ENCODE measurements around the gene PEAR1.

The PEAR1 gene

GRCh38 chr1:156903328-156904091 is 10.0 kb downstream of the PEAR1 start:
- Histone ChIP-seq H3K27ac (ENCODE audit: low read depth, low read length) (no peak overlapping the region), H3K4me3 (ENCODE audit: low read depth, low read length) (no peak overlapping the region), H3K9ac (ENCODE audit: low read length) (no peak overlapping the region), H3K4me1 (ENCODE audit: control insufficient read depth, insufficient read depth, low read length) (peaks cover 3% of the 10 kb centered on the region; the same call in 1 of the 2 replicates), H3K27me3 (ENCODE audit: control insufficient read depth, insufficient read depth, low read length) (peaks cover 7% of the 10 kb centered on the region; the same call in 1 of the 2 replicates), H3K36me3 (ENCODE audit: control insufficient read depth, insufficient read depth, low read length) (no peaks in the 10 kb centered on the region), H3K9me3 (ENCODE audit: control insufficient read depth, insufficient read depth, low read depth, low read length) (no peaks in the 10 kb centered on the region)

GRCh38 chr1:156904187-156904959 is 10.9 kb downstream of the PEAR1 start:
- Histone ChIP-seq H3K27me3 (ENCODE audit: control insufficient read depth, insufficient read depth, low read length) (peaks cover 2% of the 10 kb centered on the region; the same call in 1 of the 2 replicates), H3K4me3 (ENCODE audit: low read depth, low read length) (no peak overlapping the region), H3K9me3 (ENCODE audit: control insufficient read depth, insufficient read depth, low read depth, low read length) (no peaks in the 10 kb centered on the region), H3K4me1 (ENCODE audit: control insufficient read depth, insufficient read depth, low read length) (no peaks in the 10 kb centered on the region), H3K9ac (ENCODE audit: low read length) (no peak overlapping the region), H3K27ac (ENCODE audit: low read depth, low read length) (no peak overlapping the region), H3K36me3 (ENCODE audit: control insufficient read depth, insufficient read depth, low read length) (no peaks in the 10 kb centered on the region)

GRCh38 chr1:156905176-156905575 is 11.7 kb downstream of the PEAR1 start:
- Histone ChIP-seq H3K4me3 (ENCODE audit: low read depth, low read length) (no peak overlapping the region), H3K9me3 (ENCODE audit: control insufficient read depth, insufficient read depth, low read depth, low read length) (no peaks in the 10 kb centered on the region), H3K36me3 (ENCODE audit: control insufficient read depth, insufficient read depth, low read length) (no peaks in the 10 kb centered on the region), H3K27ac (ENCODE audit: low read depth, low read length) (no peak overlapping the region), H3K27me3 (ENCODE audit: control insufficient read depth, insufficient read depth, low read length) (peaks cover 2% of the 10 kb centered on the region; the same call in 1 of the 2 replicates), H3K4me1 (ENCODE audit: control insufficient read depth, insufficient read depth, low read length) (no peaks in the 10 kb centered on the region), H3K9ac (ENCODE audit: low read length) (no peak overlapping the region)

- Histone ChIP-seq H3K36me3 (ENCODE audit: control insufficient read depth, insufficient read depth, low read length) (no peaks in the 10 kb centered on the region), H3K9me3 (ENCODE audit: control insufficient read depth, insufficient read depth, low read depth, low read length) (no peaks in the 10 kb centered on the region), H3K4me3 (ENCODE audit: low read depth, low read length) (no peak overlapping the region), H3K9ac (ENCODE audit: low read length) (no peak overlapping the region), H3K4me1 (ENCODE audit: control insufficient read depth, insufficient read depth, low read length) (peaks cover 4% of the 10 kb centered on the region; the same call in 1 of the 2 replicates), H3K27me3 (ENCODE audit: control insufficient read depth, insufficient read depth, low read length) (peaks cover 5% of the 10 kb centered on the region; the same call in 1 of the 2 replicates), H3K27ac (ENCODE audit: low read depth, low read length) (no peak overlapping the region)
Observed at GRCh38 chr1:156905651-156906050, 12.1 kb downstream of the PEAR1 start.

- Histone ChIP-seq H3K4me3 (ENCODE audit: low read depth, low read length) (no peak overlapping the region), H3K27me3 (ENCODE audit: control insufficient read depth, insufficient read depth, low read length) (peaks cover 4% of the 10 kb centered on the region; the same call in 1 of the 2 replicates), H3K36me3 (ENCODE audit: control insufficient read depth, insufficient read depth, low read length) (no peaks in the 10 kb centered on the region), H3K9me3 (ENCODE audit: control insufficient read depth, insufficient read depth, low read depth, low read length) (no peaks in the 10 kb centered on the region), H3K27ac (ENCODE audit: low read depth, low read length) (no peak overlapping the region), H3K4me1 (ENCODE audit: control insufficient read depth, insufficient read depth, low read length) (peaks cover 4% of the 10 kb centered on the region; the same call in 1 of the 2 replicates), H3K9ac (ENCODE audit: low read length) (no peak overlapping the region)
Observed at GRCh38 chr1:156906206-156906906, 12.8 kb downstream of the PEAR1 start.

GRCh38 chr1:156908541-156908940 is 15.0 kb downstream of the PEAR1 start:
- Histone ChIP-seq H3K4me1 (ENCODE audit: control insufficient read depth, insufficient read depth, low read length) (peaks cover 11% of the 10 kb centered on the region), H3K9me3 (ENCODE audit: control insufficient read depth, insufficient read depth, low read depth, low read length) (no peaks in the 10 kb centered on the region), H3K9ac (ENCODE audit: low read length) (no peak overlapping the region), H3K27me3 (ENCODE audit: control insufficient read depth, insufficient read depth, low read length) (peaks cover 11% of the 10 kb centered on the region; the same call in 1 of the 2 replicates), H3K36me3 (ENCODE audit: control insufficient read depth, insufficient read depth, low read length) (no peaks in the 10 kb centered on the region), H3K4me3 (ENCODE audit: low read depth, low read length) (no peak overlapping the region), H3K27ac (ENCODE audit: low read depth, low read length) (no peak overlapping the region)

GRCh38 chr1:156908955-156909354 is 15.4 kb downstream of the PEAR1 start:
- H3K4me3 ChIP-seq (ENCODE audit: low read depth, low read length): no peak overlapping the region
- no peaks in the 10 kb centered on the region for H3K9me3 ChIP-seq (ENCODE audit: control insufficient read depth, insufficient read depth, low read depth, low read length)
- H3K36me3 ChIP-seq (ENCODE audit: control insufficient read depth, insufficient read depth, low read length): no peaks in the 10 kb centered on the region
- H3K27me3 ChIP-seq (ENCODE audit: control insufficient read depth, insufficient read depth, low read length): peaks cover 13% of the 10 kb centered on the region; the same call in 1 of the 2 replicates
- no peak overlapping the region for H3K27ac ChIP-seq (ENCODE audit: low read depth, low read length)
- H3K9ac ChIP-seq (ENCODE audit: low read length): no peak overlapping the region
- H3K4me1 ChIP-seq (ENCODE audit: control insufficient read depth, insufficient read depth, low read length): peaks cover 15% of the 10 kb centered on the region

- H3K27me3 ChIP-seq (ENCODE audit: control insufficient read depth, insufficient read depth, low read length): peaks cover 14% of the 10 kb centered on the region; the same call in 1 of the 2 replicates
- no peaks in the 10 kb centered on the region for H3K36me3 ChIP-seq (ENCODE audit: control insufficient read depth, insufficient read depth, low read length)
- no peak overlapping the region for H3K9ac ChIP-seq (ENCODE audit: low read length)
- peaks cover 19% of the 10 kb centered on the region for H3K4me1 ChIP-seq (ENCODE audit: control insufficient read depth, insufficient read depth, low read length)
- H3K27ac ChIP-seq (ENCODE audit: low read depth, low read length): no peak overlapping the region
- no peak overlapping the region for H3K4me3 ChIP-seq (ENCODE audit: low read depth, low read length)
- no peaks in the 10 kb centered on the region for H3K9me3 ChIP-seq (ENCODE audit: control insufficient read depth, insufficient read depth, low read depth, low read length)
Observed at GRCh38 chr1:156909671-156910070, 16.2 kb downstream of the PEAR1 start.

GRCh38 chr1:156910309-156910782 is 16.8 kb downstream of the PEAR1 start:
- peaks cover 14% of the 10 kb centered on the region; the same call in 1 of the 2 replicates for H3K27me3 ChIP-seq (ENCODE audit: control insufficient read depth, insufficient read depth, low read length)
- no peak overlapping the region for H3K27ac ChIP-seq (ENCODE audit: low read depth, low read length)
- peak overlapping the region; percentile 59 for H3K4me3 ChIP-seq (ENCODE audit: low read depth, low read length)
- H3K4me1 ChIP-seq (ENCODE audit: control insufficient read depth, insufficient read depth, low read length): peaks cover 19% of the 10 kb centered on the region
- no peak overlapping the region for H3K9ac ChIP-seq (ENCODE audit: low read length)
- no peaks in the 10 kb centered on the region for H3K36me3 ChIP-seq (ENCODE audit: control insufficient read depth, insufficient read depth, low read length)
- no peaks in the 10 kb centered on the region for H3K9me3 ChIP-seq (ENCODE audit: control insufficient read depth, insufficient read depth, low read depth, low read length)

- Histone ChIP-seq H3K9ac (ENCODE audit: low read length) (no peak overlapping the region), H3K4me1 (ENCODE audit: control insufficient read depth, insufficient read depth, low read length) (peaks cover 19% of the 10 kb centered on the region), H3K4me3 (ENCODE audit: low read depth, low read length) (no peak overlapping the region), H3K9me3 (ENCODE audit: control insufficient read depth, insufficient read depth, low read depth, low read length) (no peaks in the 10 kb centered on the region), H3K27ac (ENCODE audit: low read depth, low read length) (no peak overlapping the region), H3K36me3 (ENCODE audit: control insufficient read depth, insufficient read depth, low read length) (no peaks in the 10 kb centered on the region), H3K27me3 (ENCODE audit: control insufficient read depth, insufficient read depth, low read length) (0 out of 2 replicates have a peak, but pooled peaks cover 14% of the 10 kb centered on the region)
Observed at GRCh38 chr1:156911577-156912298, 18.2 kb downstream of the PEAR1 start.
